K562 (cell line): ENCODE data around the gene TMEM170A. TPM values are rescaled to one million over a fixed set of nuclear protein-coding genes. Genes with fewer than 3 reads are reported as not detected.

Experiments
- ARID1B ChIP-seq: fragments of 450-650 bp; IDR thresholded peaks from 2 replicates; pipeline ENCODE4 v1.6.1; 2016; ENCODE audit warnings: antibody characterized with exemption, mild to moderate bottlenecking, inconsistent platforms
- C11orf30 ChIP-seq: fragments of 450-650 bp; IDR thresholded peaks from 2 replicates; pipeline ENCODE4 v1.6.1; 2016; ENCODE audit warnings: low read depth, mild to moderate bottlenecking
- CBFA2T2 ChIP-seq: fragments of 450-650 bp; conservative IDR thresholded peaks from 2 replicates; pipeline ENCODE4 v1.6.1; 2017; ENCODE audit warnings: mild to moderate bottlenecking
- CBX3 ChIP-seq, 2 experiments: IDR thresholded peaks; 1 replicate in 1 of 2; 2 replicates in 1 of 2; pipeline ENCODE4 v1.6.1; 2012; ENCODE audit warnings: inconsistent platforms in 2 of 2, low read length in 2 of 2, borderline replicate concordance in 1 of 2, control low read depth in 1 of 2
- CEBPB ChIP-seq: fragments of 450-650 bp; IDR thresholded peaks from 2 replicates; pipeline ENCODE4 v1.6.1; 2016; ENCODE audit warnings: missing genetic modification characterization, missing compliant biosample characterization
- CHD1 ChIP-seq: fragments of 200-600 bp; sonication (generic); IDR thresholded peaks from one replicate; pipeline ENCODE4 v1.6.1; 2012; ENCODE audit warnings: mild to moderate bottlenecking, moderate library complexity, low read length, inconsistent platforms
- DPF2 ChIP-seq: fragments of 450-650 bp; IDR thresholded peaks from 2 replicates; pipeline ENCODE4 v1.6.1; 2016
- FOXJ3 ChIP-seq: sonication (generic); formaldehyde crosslinking; IDR thresholded peaks from 2 replicates; pipeline ENCODE4 v1.4.0; 2020; ENCODE audit warnings: mild to moderate bottlenecking, missing genetic modification reagents
- FOXK2 ChIP-seq, 2 experiments: fragments of 450-650 bp; IDR thresholded peaks in 1 of 2; conservative IDR thresholded peaks in 1 of 2; 2 replicates each; pipeline ENCODE4 v1.6.1; 2016; ENCODE audit warnings: low read depth in 2 of 2, mild to moderate bottlenecking in 1 of 2
- IFI16 ChIP-seq: fragments of 250-450 bp; sonication (Bioruptor Pico); IDR thresholded peaks from 2 replicates; pipeline ENCODE4 v2.1.2; 2022; ENCODE audit warnings: mild to moderate bottlenecking, inconsistent platforms
- NFIC ChIP-seq: fragments of 450-650 bp; IDR thresholded peaks from 2 replicates; pipeline ENCODE4 v1.6.1; 2017; ENCODE audit warnings: mild to moderate bottlenecking, inconsistent platforms
- NR2C1 ChIP-seq, 2 experiments: fragments of 450-650 bp; IDR thresholded peaks; 2 replicates each; pipeline ENCODE4 v1.6.1; 2017; ENCODE audit warnings: mild to moderate bottlenecking in 2 of 2, antibody characterized with exemption in 1 of 2, inconsistent platforms in 1 of 2, missing compliant biosample characterization in 1 of 2, missing genetic modification characterization in 1 of 2
- POU5F1 ChIP-seq: fragments of 150-350 bp; IDR thresholded peaks from 2 replicates; pipeline ENCODE4 v1.6.1; 2014; ENCODE audit warnings: borderline replicate concordance, low read length, low read depth, mild to moderate bottlenecking; ENCODE audit not compliant: partially characterized antibody
- PRMT5 ChIP-seq: sonication (generic); formaldehyde crosslinking; IDR thresholded peaks from 2 replicates; pipeline ENCODE4 v1.5.0; 2020; ENCODE audit warnings: missing genetic modification reagents
- RCOR1 ChIP-seq, 2 experiments: IDR thresholded peaks; 2 replicates each; pipeline ENCODE4 v1.6.1; 2012; ENCODE audit warnings: low read depth in 2 of 2, low read length in 2 of 2, borderline replicate concordance in 1 of 2, improper control_type of control experiment in 1 of 2
- SAFB ChIP-seq: fragments of 200-400 bp; formaldehyde crosslinking; IDR thresholded peaks from 2 replicates; pipeline ENCODE4 v1.6.1; 2017; ENCODE audit warnings: low read depth, low read length, borderline replicate concordance
- SLC30A9 ChIP-seq: fragments of 250-450 bp; sonication (Bioruptor Pico); IDR thresholded peaks from 2 replicates; pipeline ENCODE4 v1.8.0; 2022; ENCODE audit warnings: mild to moderate bottlenecking, moderate library complexity
- TAL1 ChIP-seq: fragments of 450-650 bp; IDR thresholded peaks from 2 replicates; pipeline ENCODE4 v1.6.1; 2016; ENCODE audit warnings: mild to moderate bottlenecking
- ZFPM2 ChIP-seq: fragments of 250-450 bp; sonication (Bioruptor Pico); IDR thresholded peaks from 2 replicates; pipeline ENCODE4 v1.5.1; 2022; ENCODE audit warnings: mild to moderate bottlenecking
- ZNF140 ChIP-seq: fragments of 250-450 bp; sonication (Bioruptor Pico); IDR thresholded peaks from 2 replicates; pipeline ENCODE4 v1.8.0; 2021; ENCODE audit warnings: moderate library complexity, mild to moderate bottlenecking, inconsistent platforms
- ZNF699 ChIP-seq: fragments of 250-450 bp; sonication (Bioruptor Pico); IDR thresholded peaks from 2 replicates; pipeline ENCODE4 v1.8.0; 2021; ENCODE audit warnings: mild to moderate bottlenecking, moderate library complexity; ENCODE audit not compliant: insufficient replicate concordance
- polyA plus RNA-seq, 8 experiments: library from polyadenylated mRNA; depleted of rRNA in 4 of 8; stranded (reverse) in 5 of 8; unstranded in 3 of 8; fragments of >200 nt; fragmentation: Nextera tagmentation in 2 of 8; fragmentation: Illumina TruSeq in 1 of 8; extraction: Ambion mirVana in 2 of 8; extraction: Trizol in 1 of 8; gene quantifications; 2 replicates each; pipeline versions ENCODE4 v1.2.1 to v1.2.3, GENCODE V29; 2011 to 2014; ENCODE audit warnings: inconsistent platforms in 1 of 8, missing spikeins in 1 of 8
- total RNA-seq, 7 experiments: library from RNA; depleted of rRNA in 6 of 7; stranded (reverse); fragments of >200 nt in 6 of 7; fragmentation: Illumina TruSeq in 2 of 7; extraction: Trizol in 2 of 7; gene quantifications; 2 replicates each; pipeline versions ENCODE4 v1.2.1 to v1.2.3, GENCODE V29; 2011 to 2021; ENCODE audit warnings: low replicate concordance in 1 of 7
- TF ChIP-seq, protein P1 (sequence below): sonication (generic); formaldehyde crosslinking; IDR thresholded peaks from 2 replicates; pipeline ENCODE4 v1.8.1; 2023; ENCODE audit warnings: mild to moderate bottlenecking, missing genetic modification reagents, moderate library complexity
- TF ChIP-seq, protein P2 (sequence below): fragments of 250-450 bp; sonication (Bioruptor Pico); IDR thresholded peaks from 2 replicates; pipeline ENCODE4 v1.5.0; 2021
- TF ChIP-seq, protein P3 (sequence below): sonication (generic); IDR thresholded peaks from 2 replicates; pipeline ENCODE4 v1.6.1; 2016
- TF ChIP-seq, protein P4 (sequence below): sonication (generic); formaldehyde crosslinking; IDR thresholded peaks from 2 replicates; pipeline ENCODE4 v1.5.0; 2020; ENCODE audit warnings: missing genetic modification reagents

Gene TMEM170A
- total and polyA plus RNA-seq, 9 of the 15 experiments (the other 6 are each of a cell fraction or from before 2014, with no cell fraction given): 6.1 to 30.2 (median 15.0) TPM

DNA sequence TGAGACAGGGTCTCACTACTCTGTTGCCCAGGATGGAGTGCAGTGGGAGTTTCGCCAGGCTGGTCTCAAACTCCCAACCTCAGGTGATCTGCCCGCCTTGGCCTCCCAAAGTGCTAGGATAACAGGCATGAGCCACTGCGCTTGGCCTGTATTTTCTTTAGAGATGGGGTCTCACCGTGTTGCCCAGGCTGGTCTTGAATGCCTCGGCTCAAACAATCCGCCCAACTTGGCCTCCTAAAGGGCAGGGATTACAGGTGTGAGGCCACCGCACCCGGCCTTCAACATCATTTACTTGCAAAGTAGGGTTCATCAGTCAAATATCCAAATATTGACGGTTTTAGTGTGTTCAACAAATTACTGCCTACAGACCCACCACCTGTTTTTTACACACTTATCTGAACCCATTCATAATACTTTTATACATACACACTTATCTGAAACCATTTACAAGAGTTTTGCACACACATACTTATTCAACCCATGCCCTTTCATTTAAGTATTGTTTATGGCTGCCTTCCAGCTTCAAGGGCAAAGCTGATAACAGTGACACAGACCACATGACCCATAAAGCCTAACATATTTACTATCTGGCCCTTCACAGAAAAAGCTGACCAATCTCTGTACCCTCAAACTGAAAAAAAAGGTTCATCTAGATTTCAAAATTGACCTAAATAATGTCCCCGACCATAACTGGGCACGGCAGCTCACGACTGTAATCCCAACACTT is 11.9 kb downstream of the TMEM170A start (continued):
- TF ChIP-seq, protein P1, sequence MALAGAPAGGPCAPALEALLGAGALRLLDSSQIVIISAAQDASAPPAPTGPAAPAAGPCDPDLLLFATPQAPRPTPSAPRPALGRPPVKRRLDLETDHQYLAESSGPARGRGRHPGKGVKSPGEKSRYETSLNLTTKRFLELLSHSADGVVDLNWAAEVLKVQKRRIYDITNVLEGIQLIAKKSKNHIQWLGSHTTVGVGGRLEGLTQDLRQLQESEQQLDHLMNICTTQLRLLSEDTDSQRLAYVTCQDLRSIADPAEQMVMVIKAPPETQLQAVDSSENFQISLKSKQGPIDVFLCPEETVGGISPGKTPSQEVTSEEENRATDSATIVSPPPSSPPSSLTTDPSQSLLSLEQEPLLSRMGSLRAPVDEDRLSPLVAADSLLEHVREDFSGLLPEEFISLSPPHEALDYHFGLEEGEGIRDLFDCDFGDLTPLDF (CRISPR knock-in tag): no peak
- TF ChIP-seq, protein P2, sequence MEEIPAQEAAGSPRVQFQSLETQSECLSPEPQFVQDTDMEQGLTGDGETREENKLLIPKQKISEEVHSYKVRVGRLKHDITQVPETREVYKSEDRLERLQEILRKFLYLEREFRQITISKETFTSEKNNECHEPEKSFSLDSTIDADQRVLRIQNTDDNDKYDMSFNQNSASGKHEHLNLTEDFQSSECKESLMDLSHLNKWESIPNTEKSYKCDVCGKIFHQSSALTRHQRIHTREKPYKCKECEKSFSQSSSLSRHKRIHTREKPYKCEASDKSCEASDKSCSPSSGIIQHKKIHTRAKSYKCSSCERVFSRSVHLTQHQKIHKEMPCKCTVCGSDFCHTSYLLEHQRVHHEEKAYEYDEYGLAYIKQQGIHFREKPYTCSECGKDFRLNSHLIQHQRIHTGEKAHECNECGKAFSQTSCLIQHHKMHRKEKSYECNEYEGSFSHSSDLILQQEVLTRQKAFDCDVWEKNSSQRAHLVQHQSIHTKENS (CRISPR knock-in tag): no peak
- TF ChIP-seq CBFA2T2 (peak; percentile 55), NFIC (peak; percentile 70), CEBPB (tag) (no peak), RCOR1 (IDR thresholded peaks at IDR 0.05; ENCODE audit: borderline replicate concordance in 1 of 2, low read depth in 2 of 2, low read length in 2 of 2) (peak in 1 of 2 experiments; percentile 61; a peak in 1 of 4 replicates), CHD1 (no peak), NR2C1 (IDR thresholded peaks at IDR 0.05) (no peak), NR2C1 (tag; IDR thresholded peaks at IDR 0.05) (0 out of 2 replicates have a peak, but pooled peaks have one; percentile 19), SAFB (no peak), DPF2 (peak; percentile 47; the same call in 1 of the 2 replicates), CBX3 (IDR thresholded peaks at IDR 0.05; ENCODE audit: borderline replicate concordance in 1 of 2, low read length in 2 of 2) (no peak), SLC30A9 (no peak), ARID1B (peak; percentile 62), FOXK2 (conservative IDR thresholded peaks at IDR 0.05 in 1 of 2, IDR thresholded peaks at IDR 0.05 in 1 of 2; ENCODE audit: low read depth in 2 of 2) (peak in 1 of 2 experiments; percentile 30; a peak in 1 of 4 replicates), ZNF140 (CRISPR knock-in tag) (no peak), FOXJ3 (CRISPR knock-in tag) (no peak), ZNF699 (CRISPR knock-in tag) (no peak), POU5F1 (no peak), IFI16 (CRISPR knock-in tag) (no peak), ZFPM2 (CRISPR knock-in tag) (no peak), C11orf30 (no peak), TAL1 (peak; percentile 14; the same call in 1 of the 2 replicates), PRMT5 (CRISPR knock-in tag) (no peak)
- TF ChIP-seq, protein P3, sequence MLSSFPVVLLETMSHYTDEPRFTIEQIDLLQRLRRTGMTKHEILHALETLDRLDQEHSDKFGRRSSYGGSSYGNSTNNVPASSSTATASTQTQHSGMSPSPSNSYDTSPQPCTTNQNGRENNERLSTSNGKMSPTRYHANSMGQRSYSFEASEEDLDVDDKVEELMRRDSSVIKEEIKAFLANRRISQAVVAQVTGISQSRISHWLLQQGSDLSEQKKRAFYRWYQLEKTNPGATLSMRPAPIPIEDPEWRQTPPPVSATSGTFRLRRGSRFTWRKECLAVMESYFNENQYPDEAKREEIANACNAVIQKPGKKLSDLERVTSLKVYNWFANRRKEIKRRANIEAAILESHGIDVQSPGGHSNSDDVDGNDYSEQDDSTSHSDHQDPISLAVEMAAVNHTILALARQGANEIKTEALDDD: no peak
- TF ChIP-seq, protein P4, sequence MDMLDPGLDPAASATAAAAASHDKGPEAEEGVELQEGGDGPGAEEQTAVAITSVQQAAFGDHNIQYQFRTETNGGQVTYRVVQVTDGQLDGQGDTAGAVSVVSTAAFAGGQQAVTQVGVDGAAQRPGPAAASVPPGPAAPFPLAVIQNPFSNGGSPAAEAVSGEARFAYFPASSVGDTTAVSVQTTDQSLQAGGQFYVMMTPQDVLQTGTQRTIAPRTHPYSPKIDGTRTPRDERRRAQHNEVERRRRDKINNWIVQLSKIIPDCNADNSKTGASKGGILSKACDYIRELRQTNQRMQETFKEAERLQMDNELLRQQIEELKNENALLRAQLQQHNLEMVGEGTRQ (CRISPR knock-in tag): peak; percentile 29; the same call in 1 of the 2 replicates
